ENCODE results near the gene PCSK5. TPM values are rescaled to one million over a fixed set of nuclear protein-coding genes. Genes with fewer than 3 reads are reported as not detected.

The PCSK5 gene
- total and polyA plus RNA-seq, 4 donors, result 0.58 to 3.6 (median 0.82) TPM

DNA sequence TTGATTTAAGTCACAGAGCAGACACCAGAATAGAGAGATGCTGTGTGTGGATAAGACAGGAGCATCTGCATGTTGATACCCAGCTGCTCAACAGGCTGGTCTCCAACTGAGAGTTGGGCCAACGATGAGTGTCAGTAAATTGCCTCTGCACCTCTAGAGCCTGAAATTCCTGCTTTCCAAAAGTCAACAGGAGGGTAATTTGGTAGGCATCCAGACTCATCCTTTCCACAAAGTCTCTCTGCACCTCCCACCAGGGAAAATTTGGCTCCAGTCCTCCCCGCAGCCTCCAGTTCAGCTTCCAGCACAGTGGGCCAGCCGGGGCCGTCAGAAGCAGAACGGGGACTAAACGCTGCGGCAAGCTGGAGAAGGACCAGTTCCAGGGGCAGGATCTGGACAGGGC lies 366.8 kb downstream of the PCSK5 start:
- Histone ChIP-seq H3K9me3 (ENCODE audit: control insufficient read depth in 4 of 4, low read length in 3 of 4) (no peaks in the 10 kb centered on the region), H3K27ac (ENCODE audit: low read depth in 1 of 2, low read length in 2 of 2) (no peak overlapping the region), H3K27me3 (ENCODE audit: control insufficient read depth in 4 of 4, insufficient read depth in 4 of 4, low read length in 3 of 4) (no peaks in the 10 kb centered on the region), H3K36me3 (ENCODE audit: control insufficient read depth in 4 of 4, insufficient read depth in 3 of 4, low read depth in 1 of 4, low read length in 3 of 4) (no peaks in the 10 kb centered on the region), H3K4me3 (ENCODE audit: low read depth in 1 of 3, low read length in 3 of 3) (no peak overlapping the region), H3K9ac (ENCODE audit: low read depth in 1 of 2, low read length in 2 of 2) (no peak overlapping the region), H3K4me1 (ENCODE audit: control insufficient read depth in 4 of 4, insufficient read depth in 4 of 4, low read length in 3 of 4) (peaks cover 0 to 9% (median 0%) of the 10 kb centered on the region in 4 donors)
- WGBS, result 92% methylated on average over 7 of the region's 7 CpGs
- no peak for DNase-seq (ENCODE audit: low spot score)
- no peak for TF ChIP-seq NR2F2 (IDR thresholded peaks at IDR 0.05)
- no peak for TF ChIP-seq HNF4G (IDR thresholded peaks at IDR 0.05)
- no peak for TF ChIP-seq FOXA1 (IDR thresholded peaks at IDR 0.05)
- no peak for TF ChIP-seq SP1 (IDR thresholded peaks at IDR 0.05)
- TF ChIP-seq ZBTB33 (IDR thresholded peaks at IDR 0.05), result no peak
- TF ChIP-seq RAD21 (IDR thresholded peaks at IDR 0.05), result no peak
- no peak for TF ChIP-seq MAX (IDR thresholded peaks at IDR 0.05)
- TF ChIP-seq, protein P1, sequence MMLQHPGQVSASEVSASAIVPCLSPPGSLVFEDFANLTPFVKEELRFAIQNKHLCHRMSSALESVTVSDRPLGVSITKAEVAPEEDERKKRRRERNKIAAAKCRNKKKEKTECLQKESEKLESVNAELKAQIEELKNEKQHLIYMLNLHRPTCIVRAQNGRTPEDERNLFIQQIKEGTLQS (IDR thresholded peaks at IDR 0.05), result no peak
- TF ChIP-seq TAF1 (conservative IDR thresholded peaks at IDR 0.05), result no peak
- TF ChIP-seq, protein P2, sequence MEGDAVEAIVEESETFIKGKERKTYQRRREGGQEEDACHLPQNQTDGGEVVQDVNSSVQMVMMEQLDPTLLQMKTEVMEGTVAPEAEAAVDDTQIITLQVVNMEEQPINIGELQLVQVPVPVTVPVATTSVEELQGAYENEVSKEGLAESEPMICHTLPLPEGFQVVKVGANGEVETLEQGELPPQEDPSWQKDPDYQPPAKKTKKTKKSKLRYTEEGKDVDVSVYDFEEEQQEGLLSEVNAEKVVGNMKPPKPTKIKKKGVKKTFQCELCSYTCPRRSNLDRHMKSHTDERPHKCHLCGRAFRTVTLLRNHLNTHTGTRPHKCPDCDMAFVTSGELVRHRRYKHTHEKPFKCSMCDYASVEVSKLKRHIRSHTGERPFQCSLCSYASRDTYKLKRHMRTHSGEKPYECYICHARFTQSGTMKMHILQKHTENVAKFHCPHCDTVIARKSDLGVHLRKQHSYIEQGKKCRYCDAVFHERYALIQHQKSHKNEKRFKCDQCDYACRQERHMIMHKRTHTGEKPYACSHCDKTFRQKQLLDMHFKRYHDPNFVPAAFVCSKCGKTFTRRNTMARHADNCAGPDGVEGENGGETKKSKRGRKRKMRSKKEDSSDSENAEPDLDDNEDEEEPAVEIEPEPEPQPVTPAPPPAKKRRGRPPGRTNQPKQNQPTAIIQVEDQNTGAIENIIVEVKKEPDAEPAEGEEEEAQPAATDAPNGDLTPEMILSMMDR (IDR thresholded peaks at IDR 0.05; ENCODE audit: low read depth, low read length, missing input control), result no peak
- no peak for TF ChIP-seq REST (IDR thresholded peaks at IDR 0.05)
- TF ChIP-seq YY1 (IDR thresholded peaks at IDR 0.05), result no peak
- no peak for TF ChIP-seq JUND (IDR thresholded peaks at IDR 0.05)
- no peak for TF ChIP-seq GABPA (IDR thresholded peaks at IDR 0.05 in 1 of 2, conservative IDR thresholded peaks at IDR 0.05 in 1 of 2)
- no peak for TF ChIP-seq RXRA (IDR thresholded peaks at IDR 0.05)
- TF ChIP-seq EGR1 (IDR thresholded peaks at IDR 0.05; ENCODE audit: low read depth in 2 of 2), result no peak
- TF ChIP-seq FOXA2 (IDR thresholded peaks at IDR 0.05), result no peak
- TF ChIP-seq HNF4A (conservative IDR thresholded peaks at IDR 0.05), result no peak
